GM23338 (cell line): ENCODE measurements around the gene S100A13.

Source experiments
- EZH2 ChIP-seq: fragments of 200-600 bp; sonication (generic); IDR thresholded peaks from one replicate; pipeline ENCODE4 v1.8.0; 2017; ENCODE audit warnings: antibody characterized with exemption, mild to moderate bottlenecking, low read depth; ENCODE audit not compliant: unreplicated experiment
- JUNB ChIP-seq: IDR thresholded peaks from one replicate; pipeline ENCODE4 v1.6.1; 2016; ENCODE audit warnings: antibody characterized with exemption; ENCODE audit not compliant: unreplicated experiment
- NANOG ChIP-seq: IDR thresholded peaks from 2 replicates; pipeline ENCODE4 v1.6.1; 2016; ENCODE audit warnings: antibody characterized with exemption, borderline replicate concordance
- POLR2AphosphoS5 ChIP-seq: IDR thresholded peaks from 2 replicates; pipeline ENCODE4 v1.6.1; 2016; ENCODE audit warnings: antibody characterized with exemption, low read depth
- ZNF114 ChIP-seq: fragments of 250-450 bp; sonication (Bioruptor Pico); IDR thresholded peaks from 2 replicates; pipeline ENCODE4 v1.5.0; 2020; ENCODE audit warnings: mild to moderate bottlenecking, moderate library complexity
- TF ChIP-seq, protein P1 (sequence below), 2 experiments: fragments of 200-600 bp in 1 of 2; sonication (generic) in 1 of 2; conservative IDR thresholded peaks; 2 replicates each; pipeline versions ENCODE4 v1.5.1 to v1.6.1; 2016 to 2017; ENCODE audit warnings: antibody characterized with exemption in 2 of 2, low read depth in 2 of 2, mild to moderate bottlenecking in 2 of 2, moderate library complexity in 1 of 2
- TF ChIP-seq, protein P2 (sequence below): IDR thresholded peaks from 2 replicates; pipeline ENCODE4 v1.6.1; 2016; ENCODE audit warnings: antibody characterized with exemption
- TF ChIP-seq, protein P3 (sequence below): IDR thresholded peaks from one replicate; pipeline ENCODE4 v1.6.1; 2018; ENCODE audit warnings: antibody characterized with exemption; ENCODE audit not compliant: unreplicated experiment

DNA sequence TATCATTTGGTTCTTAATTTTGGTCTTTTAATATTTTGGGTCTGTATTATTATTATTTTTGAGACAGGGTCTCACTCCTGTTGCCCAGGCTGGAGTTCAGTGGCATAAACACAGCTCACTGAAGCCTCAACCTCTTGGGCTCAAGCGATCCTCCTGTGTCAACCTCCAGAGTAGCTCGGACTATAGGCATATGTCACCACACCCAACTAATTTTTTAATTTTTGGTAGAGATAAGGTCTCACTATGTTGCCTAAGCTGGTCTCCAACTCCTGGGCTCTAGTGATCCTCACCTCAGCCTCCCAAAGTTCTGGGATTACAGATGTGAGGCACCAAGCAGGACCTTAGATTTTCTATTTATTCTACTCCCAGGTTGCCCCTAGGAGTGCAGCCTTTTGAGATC is 46.2 kb upstream of the S100A13 start:
- TF ChIP-seq, protein P1, sequence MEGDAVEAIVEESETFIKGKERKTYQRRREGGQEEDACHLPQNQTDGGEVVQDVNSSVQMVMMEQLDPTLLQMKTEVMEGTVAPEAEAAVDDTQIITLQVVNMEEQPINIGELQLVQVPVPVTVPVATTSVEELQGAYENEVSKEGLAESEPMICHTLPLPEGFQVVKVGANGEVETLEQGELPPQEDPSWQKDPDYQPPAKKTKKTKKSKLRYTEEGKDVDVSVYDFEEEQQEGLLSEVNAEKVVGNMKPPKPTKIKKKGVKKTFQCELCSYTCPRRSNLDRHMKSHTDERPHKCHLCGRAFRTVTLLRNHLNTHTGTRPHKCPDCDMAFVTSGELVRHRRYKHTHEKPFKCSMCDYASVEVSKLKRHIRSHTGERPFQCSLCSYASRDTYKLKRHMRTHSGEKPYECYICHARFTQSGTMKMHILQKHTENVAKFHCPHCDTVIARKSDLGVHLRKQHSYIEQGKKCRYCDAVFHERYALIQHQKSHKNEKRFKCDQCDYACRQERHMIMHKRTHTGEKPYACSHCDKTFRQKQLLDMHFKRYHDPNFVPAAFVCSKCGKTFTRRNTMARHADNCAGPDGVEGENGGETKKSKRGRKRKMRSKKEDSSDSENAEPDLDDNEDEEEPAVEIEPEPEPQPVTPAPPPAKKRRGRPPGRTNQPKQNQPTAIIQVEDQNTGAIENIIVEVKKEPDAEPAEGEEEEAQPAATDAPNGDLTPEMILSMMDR (conservative IDR thresholded peaks at IDR 0.05; ENCODE audit: low read depth in 2 of 2), result no peak
- TF ChIP-seq POLR2AphosphoS5 (no peak), JUNB (no peak), EZH2 (no peak), NANOG (no peak), ZNF114 (CRISPR knock-in tag) (no peak)
- TF ChIP-seq, protein P2, sequence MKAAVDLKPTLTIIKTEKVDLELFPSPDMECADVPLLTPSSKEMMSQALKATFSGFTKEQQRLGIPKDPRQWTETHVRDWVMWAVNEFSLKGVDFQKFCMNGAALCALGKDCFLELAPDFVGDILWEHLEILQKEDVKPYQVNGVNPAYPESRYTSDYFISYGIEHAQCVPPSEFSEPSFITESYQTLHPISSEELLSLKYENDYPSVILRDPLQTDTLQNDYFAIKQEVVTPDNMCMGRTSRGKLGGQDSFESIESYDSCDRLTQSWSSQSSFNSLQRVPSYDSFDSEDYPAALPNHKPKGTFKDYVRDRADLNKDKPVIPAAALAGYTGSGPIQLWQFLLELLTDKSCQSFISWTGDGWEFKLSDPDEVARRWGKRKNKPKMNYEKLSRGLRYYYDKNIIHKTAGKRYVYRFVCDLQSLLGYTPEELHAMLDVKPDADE, result no peak
- TF ChIP-seq, protein P3, sequence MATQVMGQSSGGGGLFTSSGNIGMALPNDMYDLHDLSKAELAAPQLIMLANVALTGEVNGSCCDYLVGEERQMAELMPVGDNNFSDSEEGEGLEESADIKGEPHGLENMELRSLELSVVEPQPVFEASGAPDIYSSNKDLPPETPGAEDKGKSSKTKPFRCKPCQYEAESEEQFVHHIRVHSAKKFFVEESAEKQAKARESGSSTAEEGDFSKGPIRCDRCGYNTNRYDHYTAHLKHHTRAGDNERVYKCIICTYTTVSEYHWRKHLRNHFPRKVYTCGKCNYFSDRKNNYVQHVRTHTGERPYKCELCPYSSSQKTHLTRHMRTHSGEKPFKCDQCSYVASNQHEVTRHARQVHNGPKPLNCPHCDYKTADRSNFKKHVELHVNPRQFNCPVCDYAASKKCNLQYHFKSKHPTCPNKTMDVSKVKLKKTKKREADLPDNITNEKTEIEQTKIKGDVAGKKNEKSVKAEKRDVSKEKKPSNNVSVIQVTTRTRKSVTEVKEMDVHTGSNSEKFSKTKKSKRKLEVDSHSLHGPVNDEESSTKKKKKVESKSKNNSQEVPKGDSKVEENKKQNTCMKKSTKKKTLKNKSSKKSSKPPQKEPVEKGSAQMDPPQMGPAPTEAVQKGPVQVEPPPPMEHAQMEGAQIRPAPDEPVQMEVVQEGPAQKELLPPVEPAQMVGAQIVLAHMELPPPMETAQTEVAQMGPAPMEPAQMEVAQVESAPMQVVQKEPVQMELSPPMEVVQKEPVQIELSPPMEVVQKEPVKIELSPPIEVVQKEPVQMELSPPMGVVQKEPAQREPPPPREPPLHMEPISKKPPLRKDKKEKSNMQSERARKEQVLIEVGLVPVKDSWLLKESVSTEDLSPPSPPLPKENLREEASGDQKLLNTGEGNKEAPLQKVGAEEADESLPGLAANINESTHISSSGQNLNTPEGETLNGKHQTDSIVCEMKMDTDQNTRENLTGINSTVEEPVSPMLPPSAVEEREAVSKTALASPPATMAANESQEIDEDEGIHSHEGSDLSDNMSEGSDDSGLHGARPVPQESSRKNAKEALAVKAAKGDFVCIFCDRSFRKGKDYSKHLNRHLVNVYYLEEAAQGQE, result no peak
